Measurements from ENCODE around the gene RAB40C. TPM values are rescaled to one million over a fixed set of nuclear protein-coding genes. Genes with fewer than 3 reads are reported as not detected.
A peak's percentile ranks its signal among the peaks of the same experiment; 100 is the strongest.

RAB40C gene
- total and polyA plus RNA-seq, 2 donors from 2014 or later = 18.1 to 24.0 TPM

DNA sequence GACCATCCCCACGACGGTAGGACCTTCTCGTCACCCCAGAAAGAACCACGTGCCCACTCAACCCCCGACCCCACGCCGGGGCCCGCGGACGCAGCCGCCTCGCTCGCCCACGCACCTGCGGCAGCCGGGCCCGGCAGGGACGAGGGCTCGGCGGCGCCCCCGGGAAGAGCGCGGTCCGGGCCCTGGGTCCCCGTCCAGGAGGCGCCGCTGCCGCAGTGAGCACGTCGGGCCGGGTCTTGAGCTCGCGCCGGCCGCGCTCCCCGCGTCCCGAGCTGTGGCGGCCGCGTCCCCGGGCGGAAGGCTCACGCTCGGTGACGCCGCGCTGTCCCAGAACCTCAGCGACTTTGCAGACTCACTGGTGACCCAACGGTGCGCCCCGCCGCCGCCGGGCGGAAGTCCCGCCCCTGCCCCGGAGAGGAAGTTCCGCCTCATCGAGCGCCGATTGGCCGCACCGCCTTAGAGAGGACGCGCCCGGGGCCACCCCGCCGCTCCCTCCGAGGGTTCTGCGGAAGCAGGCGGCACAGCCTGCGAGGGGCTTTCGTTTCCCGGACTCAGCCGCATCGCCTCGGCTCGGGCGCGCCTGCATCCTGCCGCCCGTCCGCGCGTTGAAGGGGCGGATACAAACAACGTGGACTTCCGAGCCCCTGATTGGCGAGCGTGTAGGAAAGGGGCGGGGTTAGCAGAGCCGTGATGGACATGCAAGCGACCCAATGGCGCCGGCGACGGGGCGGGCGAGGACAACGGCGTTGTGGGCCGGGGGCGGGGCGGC lies 793 bp upstream of the RAB40C start:
- no peaks in the 10 kb centered on the region for H3K27me3 ChIP-seq (ENCODE audit: control insufficient read depth, insufficient read depth, low read length)
- H3K9me3 ChIP-seq (ENCODE audit: control insufficient read depth in 2 of 3, insufficient read depth in 1 of 3, low read length in 3 of 3) = no peaks in the 10 kb centered on the region
- TF ChIP-seq, protein P1, sequence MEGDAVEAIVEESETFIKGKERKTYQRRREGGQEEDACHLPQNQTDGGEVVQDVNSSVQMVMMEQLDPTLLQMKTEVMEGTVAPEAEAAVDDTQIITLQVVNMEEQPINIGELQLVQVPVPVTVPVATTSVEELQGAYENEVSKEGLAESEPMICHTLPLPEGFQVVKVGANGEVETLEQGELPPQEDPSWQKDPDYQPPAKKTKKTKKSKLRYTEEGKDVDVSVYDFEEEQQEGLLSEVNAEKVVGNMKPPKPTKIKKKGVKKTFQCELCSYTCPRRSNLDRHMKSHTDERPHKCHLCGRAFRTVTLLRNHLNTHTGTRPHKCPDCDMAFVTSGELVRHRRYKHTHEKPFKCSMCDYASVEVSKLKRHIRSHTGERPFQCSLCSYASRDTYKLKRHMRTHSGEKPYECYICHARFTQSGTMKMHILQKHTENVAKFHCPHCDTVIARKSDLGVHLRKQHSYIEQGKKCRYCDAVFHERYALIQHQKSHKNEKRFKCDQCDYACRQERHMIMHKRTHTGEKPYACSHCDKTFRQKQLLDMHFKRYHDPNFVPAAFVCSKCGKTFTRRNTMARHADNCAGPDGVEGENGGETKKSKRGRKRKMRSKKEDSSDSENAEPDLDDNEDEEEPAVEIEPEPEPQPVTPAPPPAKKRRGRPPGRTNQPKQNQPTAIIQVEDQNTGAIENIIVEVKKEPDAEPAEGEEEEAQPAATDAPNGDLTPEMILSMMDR (IDR thresholded peaks at IDR 0.05; ENCODE audit: borderline replicate concordance, extremely low read depth, insufficient read depth) = no peak
- no peaks in the 10 kb centered on the region for H3K36me3 ChIP-seq (ENCODE audit: control insufficient read depth in 2 of 3, insufficient read depth in 3 of 3, low read length in 3 of 3)
- peak overlapping the region; percentile 69 to 81 (median 73) for H3K9ac ChIP-seq (ENCODE audit: low read length in 3 of 3)
- intact Hi-C loops (cut with DNase I) = no loop called here
- DNase-seq (peak; percentile 97 to 99 (median 98)), FAIRE-seq (no peak)
- peak overlapping the region; percentile 97 to 99 for H3K27ac ChIP-seq (ENCODE audit: low read depth in 2 of 2, low read length in 2 of 2)
- peaks cover 6 to 51% (median 38%) of the 10 kb centered on the region in 3 donors for H3K4me1 ChIP-seq (ENCODE audit: control insufficient read depth in 2 of 3, insufficient read depth in 2 of 3, low read depth in 1 of 3, low read length in 3 of 3)
- H3K4me3 ChIP-seq (ENCODE audit: low read length in 3 of 3) = peak overlapping the region; percentile 78 to 82 (median 81)

DNA sequence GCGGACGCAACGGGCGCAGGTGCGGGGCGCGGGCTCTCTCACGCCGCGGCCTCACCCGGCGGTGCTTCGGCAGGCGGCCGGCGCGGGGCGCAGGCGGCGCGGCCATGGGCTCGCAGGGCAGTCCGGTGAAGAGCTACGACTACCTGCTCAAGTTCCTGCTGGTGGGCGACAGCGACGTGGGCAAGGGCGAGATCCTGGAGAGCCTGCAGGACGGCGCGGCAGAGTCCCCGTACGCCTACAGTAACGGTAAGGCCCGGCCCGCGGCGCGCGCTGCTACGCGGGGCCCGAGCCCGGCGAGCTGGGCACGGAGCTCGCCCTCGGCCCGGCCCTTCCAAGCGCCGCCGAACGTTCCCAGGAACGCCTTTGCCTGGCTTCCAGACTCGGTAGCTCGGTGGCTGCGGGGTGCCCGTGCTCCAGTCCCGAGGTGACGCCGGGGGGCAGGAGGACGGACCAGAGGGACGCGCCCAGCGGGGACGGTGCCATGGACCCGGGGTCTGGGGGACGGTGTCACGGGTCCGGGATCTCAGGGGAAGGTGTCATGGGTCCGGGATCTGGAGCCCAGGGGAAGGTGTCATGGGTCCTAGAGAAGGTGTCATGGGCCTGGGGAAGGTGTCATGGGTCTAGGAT lies 435 bp downstream of the RAB40C start:
- no peaks in the 10 kb centered on the region for H3K9me3 ChIP-seq (ENCODE audit: control insufficient read depth in 2 of 3, insufficient read depth in 1 of 3, low read length in 3 of 3)
- H3K27me3 ChIP-seq (ENCODE audit: control insufficient read depth, insufficient read depth, low read length) = no peaks in the 10 kb centered on the region
- peak overlapping the region; percentile 81 to 87 for H3K27ac ChIP-seq (ENCODE audit: low read depth in 2 of 2, low read length in 2 of 2)
- intact Hi-C loops (cut with DNase I) = no loop called here
- H3K36me3 ChIP-seq (ENCODE audit: control insufficient read depth in 2 of 3, insufficient read depth in 3 of 3, low read length in 3 of 3) = no peaks in the 10 kb centered on the region
- FAIRE-seq = no peak
- DNase-seq = peak in 4 of 5 donors; percentile 55 to 85 (median 70)
- H3K4me1 ChIP-seq (ENCODE audit: control insufficient read depth in 2 of 3, insufficient read depth in 2 of 3, low read depth in 1 of 3, low read length in 3 of 3) = peaks cover 6 to 60% (median 42%) of the 10 kb centered on the region in 3 donors
- TF ChIP-seq, protein P1 (IDR thresholded peaks at IDR 0.05; ENCODE audit: borderline replicate concordance, extremely low read depth, insufficient read depth) = no peak
- H3K9ac ChIP-seq (ENCODE audit: low read length in 3 of 3) = peak overlapping the region; percentile 27 to 77 (median 52)
- peak overlapping the region; percentile 66 to 80 (median 70) for H3K4me3 ChIP-seq (ENCODE audit: low read length in 3 of 3)

DNA sequence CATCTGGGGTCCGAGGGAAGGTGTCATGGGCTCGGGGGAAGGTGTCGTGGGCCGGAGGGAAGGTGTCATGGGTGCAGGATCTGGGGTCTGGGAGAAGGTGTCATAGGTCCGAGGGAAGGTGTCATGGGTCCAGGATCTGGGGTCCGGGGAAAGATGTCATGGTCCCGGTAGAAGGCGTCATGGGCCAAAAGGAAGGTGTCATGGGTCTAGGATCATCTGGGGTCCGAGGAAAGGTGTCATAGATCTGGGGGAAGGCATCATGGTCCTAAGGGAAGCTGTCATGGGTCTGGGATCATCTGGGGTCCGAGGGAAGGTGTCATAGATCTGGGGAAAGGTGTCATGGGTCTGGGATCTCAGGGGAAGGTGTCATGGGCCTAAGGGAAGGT lies 942 bp downstream of the RAB40C start:
- DNase-seq (no peak), FAIRE-seq (no peak)
- Histone ChIP-seq H3K27ac (ENCODE audit: low read depth in 2 of 2, low read length in 2 of 2) (peak overlapping the region; percentile 33 to 87), H3K9me3 (ENCODE audit: control insufficient read depth in 2 of 3, insufficient read depth in 1 of 3, low read length in 3 of 3) (no peaks in the 10 kb centered on the region), H3K27me3 (ENCODE audit: control insufficient read depth, insufficient read depth, low read length) (no peaks in the 10 kb centered on the region), H3K36me3 (ENCODE audit: control insufficient read depth in 2 of 3, insufficient read depth in 3 of 3, low read length in 3 of 3) (no peaks in the 10 kb centered on the region), H3K4me3 (ENCODE audit: low read length in 3 of 3) (peak overlapping the region; percentile 66 to 80 (median 70)), H3K9ac (ENCODE audit: low read length in 3 of 3) (peak overlapping the region; percentile 27 to 77 (median 52)), H3K4me1 (ENCODE audit: control insufficient read depth in 2 of 3, insufficient read depth in 2 of 3, low read depth in 1 of 3, low read length in 3 of 3) (peaks cover 6 to 58% (median 42%) of the 10 kb centered on the region in 3 donors)
- TF ChIP-seq, protein P1 (IDR thresholded peaks at IDR 0.05; ENCODE audit: borderline replicate concordance, extremely low read depth, insufficient read depth) = no peak
- intact Hi-C loops (cut with DNase I) = no loop called here

Measured in kidney (tissue), 14 donors.